ENCODE results near the gene CHKA. TPM values are rescaled to one million over a fixed set of nuclear protein-coding genes. Genes with fewer than 3 reads are reported as not detected.

The CHKA gene
- total and polyA plus RNA-seq, 2 donors (not counting 3 experiments of a cell fraction or from before 2014, with no cell fraction given) = 21.4 to 25.1 TPM

DNA sequence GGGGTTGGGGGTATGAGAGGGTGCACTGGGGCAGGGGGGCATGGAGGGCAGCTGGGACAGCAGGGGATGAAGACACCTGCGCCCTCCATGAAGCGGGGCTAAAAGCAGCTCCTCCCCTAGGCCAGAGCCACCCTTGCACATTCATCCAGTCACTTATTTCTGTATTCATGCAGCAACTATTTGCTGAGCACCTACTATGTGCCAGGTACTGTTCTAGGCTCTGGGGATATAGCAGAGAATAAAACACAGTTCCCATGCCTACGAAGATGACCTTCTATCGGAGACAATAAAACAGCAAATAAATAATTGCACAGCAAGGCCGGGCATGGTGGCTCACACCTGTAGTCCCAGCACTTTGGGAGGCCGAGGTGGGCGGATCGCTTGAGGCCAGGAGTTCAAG is 105.7 kb downstream of the CHKA start:
- Histone ChIP-seq H3K36me3 (ENCODE audit: control insufficient read depth in 2 of 2, extremely low read depth in 1 of 2, insufficient read depth in 2 of 2, low read length in 2 of 2) (no peaks in the 10 kb centered on the region), H2AFZ (ENCODE audit: low read depth, low read length) (no peak overlapping the region), H4K20me1 (replicated peaks; ENCODE audit: control insufficient read depth, extremely low read depth, insufficient read depth, low read length) (no peaks in the 10 kb centered on the region), H3K79me2 (ENCODE audit: control insufficient read depth, insufficient read depth, low read length) (no peaks in the 10 kb centered on the region), H3K4me2 (ENCODE audit: insufficient read depth, low read length) (no peak overlapping the region), H3K9me3 (replicated peaks; ENCODE audit: control insufficient read depth, insufficient read depth, low read length) (no peaks in the 10 kb centered on the region), H3K9me1 (replicated peaks; ENCODE audit: control insufficient read depth, extremely low read depth, insufficient read depth, low read length) (no peaks in the 10 kb centered on the region), H3K27ac (ENCODE audit: insufficient read depth, low read depth, low read length) (no peak overlapping the region), H3K27me3 (ENCODE audit: control insufficient read depth in 2 of 2, insufficient read depth in 2 of 2, low read length in 2 of 2) (no peaks in the 10 kb centered on the region), H3K4me3 (replicated peaks in 1 of 3; ENCODE audit: insufficient read depth in 1 of 3, low read depth in 1 of 3, low read length in 3 of 3) (no peak overlapping the region), H3K9ac (replicated peaks; ENCODE audit: extremely low read depth, insufficient read depth, low read length) (no peak overlapping the region), H3K4me1 (ENCODE audit: control insufficient read depth, extremely low read depth, insufficient read depth, low read length) (peaks cover 7% of the 10 kb centered on the region)
- CTCF ChIA-PET = no interaction called here
- no TSS peak for BruUV-seq (replicated peaks)
- POLR2A ChIA-PET = no interaction called here
- FAIRE-seq (no peak), DNase-seq (ENCODE audit: low read depth, low spot score) (no peak)
- intact Hi-C loops (cut with micrococcal nuclease) (no loop called here), dilution Hi-C loops (cut with MboI; ENCODE audit: extremely low pct_ligation_motif_present, low sequenced_read_pairs) (no loop called here)
- TF ChIP-seq FOS (IDR thresholded peaks at IDR 0.05; ENCODE audit: borderline replicate concordance, insufficient read depth, low read length) = no peak
- TF ChIP-seq, protein P1, sequence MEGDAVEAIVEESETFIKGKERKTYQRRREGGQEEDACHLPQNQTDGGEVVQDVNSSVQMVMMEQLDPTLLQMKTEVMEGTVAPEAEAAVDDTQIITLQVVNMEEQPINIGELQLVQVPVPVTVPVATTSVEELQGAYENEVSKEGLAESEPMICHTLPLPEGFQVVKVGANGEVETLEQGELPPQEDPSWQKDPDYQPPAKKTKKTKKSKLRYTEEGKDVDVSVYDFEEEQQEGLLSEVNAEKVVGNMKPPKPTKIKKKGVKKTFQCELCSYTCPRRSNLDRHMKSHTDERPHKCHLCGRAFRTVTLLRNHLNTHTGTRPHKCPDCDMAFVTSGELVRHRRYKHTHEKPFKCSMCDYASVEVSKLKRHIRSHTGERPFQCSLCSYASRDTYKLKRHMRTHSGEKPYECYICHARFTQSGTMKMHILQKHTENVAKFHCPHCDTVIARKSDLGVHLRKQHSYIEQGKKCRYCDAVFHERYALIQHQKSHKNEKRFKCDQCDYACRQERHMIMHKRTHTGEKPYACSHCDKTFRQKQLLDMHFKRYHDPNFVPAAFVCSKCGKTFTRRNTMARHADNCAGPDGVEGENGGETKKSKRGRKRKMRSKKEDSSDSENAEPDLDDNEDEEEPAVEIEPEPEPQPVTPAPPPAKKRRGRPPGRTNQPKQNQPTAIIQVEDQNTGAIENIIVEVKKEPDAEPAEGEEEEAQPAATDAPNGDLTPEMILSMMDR (IDR thresholded peaks at IDR 0.05; ENCODE audit: extremely low read depth in 1 of 2, insufficient read depth in 1 of 2, low read depth in 1 of 2, low read length in 2 of 2) = no peak
- no peak for TF ChIP-seq POLR2AphosphoS5 (IDR thresholded peaks at IDR 0.05; ENCODE audit: insufficient read depth, low read depth, low read length)
- no peak for TF ChIP-seq EZH2 (IDR thresholded peaks at IDR 0.05; ENCODE audit: borderline replicate concordance, low read depth, low read length, severe bottlenecking)
- TF ChIP-seq, protein P2, sequence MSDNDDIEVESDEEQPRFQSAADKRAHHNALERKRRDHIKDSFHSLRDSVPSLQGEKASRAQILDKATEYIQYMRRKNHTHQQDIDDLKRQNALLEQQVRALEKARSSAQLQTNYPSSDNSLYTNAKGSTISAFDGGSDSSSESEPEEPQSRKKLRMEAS (IDR thresholded peaks at IDR 0.05; ENCODE audit: insufficient read depth, insufficient read length) = no peak
- TF ChIP-seq GATA2 (IDR thresholded peaks at IDR 0.05; ENCODE audit: insufficient read depth, insufficient read length, low read depth, low read length) = no peak

All from endothelial cell of umbilical vein (primary cell).